SKM-1 (cell line): ENCODE measurements around the gene ZNF80.

ENCODE experiments used
- DNase-seq: peaks from one replicate; lab custom pipeline; 2025; ENCODE audit not compliant: unreplicated experiment; lab: John Stamatoyannopoulos, UW

Gene ZNF80

DNA sequence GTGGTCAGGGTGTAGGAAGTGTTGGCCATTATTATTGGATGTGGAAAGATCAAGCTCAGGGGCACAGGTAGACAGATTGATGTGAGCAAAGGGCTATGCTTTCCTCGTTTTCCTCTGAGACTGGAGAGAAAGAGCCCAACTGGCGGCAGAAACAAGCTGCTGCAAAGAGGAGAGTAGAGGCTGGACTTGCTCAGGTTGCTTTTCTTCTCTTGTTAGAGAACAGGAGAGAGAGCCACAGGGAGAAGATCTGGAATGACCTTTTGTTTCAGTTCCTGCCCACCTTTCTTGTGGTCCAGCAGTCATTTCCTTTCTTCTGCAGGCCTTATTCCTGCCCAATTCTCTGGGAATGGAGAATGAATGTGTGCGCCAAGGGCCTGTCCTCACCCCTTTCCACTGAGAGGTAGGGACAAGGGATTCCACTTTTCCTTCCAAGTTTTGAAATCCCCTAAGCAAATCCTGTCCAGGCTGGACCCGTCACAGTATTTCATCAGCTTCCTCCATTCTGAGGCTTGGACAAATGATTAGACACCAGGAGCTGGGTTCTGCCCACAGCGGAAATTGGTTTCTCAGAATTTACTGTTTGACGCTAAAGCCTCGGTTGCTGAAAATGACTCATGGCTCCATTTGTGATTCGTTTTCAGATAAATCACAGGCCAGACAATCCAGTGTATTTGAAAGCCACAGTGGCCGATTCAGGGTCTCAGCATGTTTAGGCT is 16.1 kb downstream of the ZNF80 start:
- no peak for DNase-seq

DNA sequence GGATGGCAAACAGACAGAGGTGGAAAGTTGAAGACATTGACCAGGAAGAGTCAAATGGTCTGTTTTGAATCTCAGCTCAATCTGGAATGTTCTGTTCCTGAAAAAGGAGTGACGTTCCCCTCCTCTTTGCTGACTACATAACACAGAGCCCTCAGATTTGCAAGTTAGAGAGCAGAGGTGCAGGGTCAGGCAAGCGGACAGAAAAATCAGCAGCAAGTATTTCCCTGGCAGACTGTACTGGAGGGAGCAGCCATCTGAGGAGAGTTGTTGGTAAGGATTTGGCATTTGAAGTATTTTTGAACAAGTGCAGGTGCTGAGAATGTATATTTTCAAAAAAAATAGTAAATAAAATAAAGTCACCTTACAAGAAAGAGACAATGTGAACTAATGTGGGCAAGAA is 17.6 kb downstream of the ZNF80 start:
- no peak for DNase-seq

- DNase-seq: no peak
Measured at GRCh38 chr3:114218578-114219185, 18.7 kb downstream of the ZNF80 start.

DNA sequence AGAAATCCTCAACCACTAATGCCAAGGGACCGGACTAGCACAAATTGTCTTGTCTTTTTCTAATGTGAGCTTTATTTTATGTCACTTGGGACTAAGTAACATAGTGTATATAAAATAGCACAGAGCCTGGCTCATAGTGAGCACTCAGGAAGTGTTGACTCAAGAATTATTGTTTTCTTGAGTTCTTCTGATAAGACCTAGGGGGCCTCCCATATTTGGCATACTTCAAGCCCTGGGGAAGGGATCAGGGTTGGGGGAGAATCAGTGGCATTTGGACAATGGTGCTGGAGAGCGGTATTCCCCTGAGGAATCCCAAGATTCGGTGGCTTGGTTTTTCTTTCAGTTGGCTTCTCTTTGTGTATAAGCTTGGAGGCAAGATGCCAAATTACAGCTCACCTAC is 19.4 kb downstream of the ZNF80 start:
- no peak for DNase-seq

- DNase-seq: no peak
Measured at GRCh38 chr3:114217266-114217665, 20.1 kb downstream of the ZNF80 start.

GRCh38 chr3:114216186-114216970 is 21.0 kb downstream of the ZNF80 start:
- no peak for DNase-seq

DNA sequence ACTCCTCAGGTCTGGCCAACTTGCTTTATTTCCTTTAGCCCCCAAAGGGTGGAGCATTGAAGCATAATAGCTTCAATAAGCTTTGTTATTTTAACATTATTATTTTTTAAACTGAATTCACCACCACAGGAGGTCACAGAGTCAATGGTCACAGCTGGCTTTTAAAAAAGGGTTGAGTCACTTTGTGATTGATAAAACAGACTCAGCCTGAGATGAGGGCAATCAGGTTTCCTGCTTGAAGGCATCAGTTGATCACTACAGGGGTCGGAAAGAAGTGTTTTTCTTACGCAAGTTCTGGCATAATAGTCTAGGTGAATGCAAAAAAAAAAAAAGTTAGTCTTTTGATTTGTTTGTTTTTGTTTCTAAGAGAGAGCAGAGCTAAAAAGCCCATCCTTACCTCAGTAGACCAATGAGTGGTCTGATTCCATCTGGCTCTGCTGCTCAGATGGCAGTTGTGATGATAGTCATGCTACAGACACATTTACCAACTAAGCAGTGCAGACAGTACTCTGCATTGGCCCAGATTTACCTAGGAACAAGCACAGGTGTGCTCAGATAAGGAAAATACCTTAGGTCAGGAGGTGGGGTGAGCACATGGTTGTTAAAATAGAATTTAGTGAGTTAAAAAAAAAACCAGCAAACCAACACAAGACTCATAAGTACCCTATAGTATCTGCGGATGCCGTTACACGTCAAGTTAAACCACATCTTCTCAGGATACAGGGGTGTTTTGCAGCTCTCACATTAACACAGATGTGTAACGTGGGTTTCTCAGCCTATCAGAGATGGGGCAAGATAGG is 22.6 kb downstream of the ZNF80 start:
- DNase-seq: no peak

DNA sequence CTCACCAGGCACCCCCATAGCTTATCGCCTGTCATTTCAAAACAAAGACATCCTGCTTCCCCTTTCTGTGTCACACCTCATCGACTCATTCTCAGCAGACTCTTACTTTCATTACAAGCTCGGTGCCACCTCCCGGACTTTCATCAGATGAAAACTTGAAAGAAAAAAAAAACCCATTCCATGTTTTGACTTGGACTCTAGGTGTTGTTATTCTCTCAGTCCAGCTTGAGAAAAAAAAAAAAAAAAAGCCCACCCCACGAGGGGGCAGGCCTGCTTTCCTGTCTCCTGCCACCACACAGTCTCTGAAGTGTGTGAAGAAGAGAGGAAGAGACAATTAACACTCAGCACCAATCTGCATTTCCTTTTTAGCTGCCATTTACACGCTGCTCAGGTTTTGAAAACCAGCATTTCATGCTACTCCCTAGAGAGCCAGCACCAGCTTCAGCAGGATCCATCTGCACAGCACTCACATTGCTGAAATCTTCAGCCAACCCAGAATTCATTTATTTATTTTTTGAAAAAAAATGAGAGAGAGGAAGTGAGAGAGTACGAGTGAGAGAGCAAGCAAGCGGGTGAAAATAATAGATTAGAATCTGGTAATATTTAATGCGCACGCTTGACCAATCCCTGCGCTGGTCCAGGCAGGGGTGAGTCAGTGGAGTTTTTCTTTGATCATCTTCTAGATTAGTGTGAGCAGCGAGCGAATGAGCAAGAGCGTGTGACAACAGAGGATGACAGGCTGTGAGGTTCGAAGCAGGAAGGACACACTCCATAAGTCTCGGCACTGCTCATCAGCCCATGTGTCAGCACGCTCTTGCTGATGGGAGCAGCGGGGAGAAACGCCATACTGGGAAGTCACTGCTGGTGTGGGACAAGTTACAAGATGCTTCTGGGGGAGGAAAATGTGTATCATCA is 23.5 kb downstream of the ZNF80 start:
- DNase-seq: peak; percentile 6

DNA sequence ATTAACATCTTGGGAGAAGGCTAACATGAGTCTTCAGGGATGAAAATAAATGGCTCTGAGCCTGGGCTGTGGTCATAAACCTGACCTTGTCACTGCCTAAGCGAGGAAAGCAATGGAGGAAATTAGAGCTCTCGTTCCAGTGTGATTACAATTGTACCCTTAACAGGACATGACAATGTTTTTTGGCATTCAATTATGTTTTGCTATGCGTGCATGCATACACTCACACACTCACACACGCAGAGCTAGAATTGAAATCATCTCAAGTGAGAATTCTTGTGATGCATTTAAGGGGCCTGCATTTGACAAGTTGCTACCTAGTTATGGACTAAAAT is 24.1 kb downstream of the ZNF80 start:
- DNase-seq: no peak

DNA sequence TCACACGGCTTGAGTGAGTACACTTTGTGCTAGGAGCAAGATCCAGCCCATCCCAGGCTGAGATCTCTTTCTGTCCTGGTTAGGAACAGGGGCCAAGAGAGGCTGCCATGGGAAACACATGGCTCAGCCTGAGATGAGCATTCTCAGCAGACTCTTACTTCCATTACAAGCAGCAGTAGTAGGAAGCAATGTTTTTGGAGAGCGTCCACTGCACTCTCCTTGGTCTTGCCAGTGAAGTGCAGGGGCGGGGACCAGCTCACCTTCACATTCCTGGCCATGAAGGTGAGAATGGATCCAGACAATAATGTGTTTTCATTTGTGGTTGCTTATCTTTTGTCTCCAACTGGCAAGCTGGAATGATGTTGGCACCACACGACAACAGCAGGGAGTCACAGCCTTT is 24.7 kb downstream of the ZNF80 start:
- no peak for DNase-seq

DNA sequence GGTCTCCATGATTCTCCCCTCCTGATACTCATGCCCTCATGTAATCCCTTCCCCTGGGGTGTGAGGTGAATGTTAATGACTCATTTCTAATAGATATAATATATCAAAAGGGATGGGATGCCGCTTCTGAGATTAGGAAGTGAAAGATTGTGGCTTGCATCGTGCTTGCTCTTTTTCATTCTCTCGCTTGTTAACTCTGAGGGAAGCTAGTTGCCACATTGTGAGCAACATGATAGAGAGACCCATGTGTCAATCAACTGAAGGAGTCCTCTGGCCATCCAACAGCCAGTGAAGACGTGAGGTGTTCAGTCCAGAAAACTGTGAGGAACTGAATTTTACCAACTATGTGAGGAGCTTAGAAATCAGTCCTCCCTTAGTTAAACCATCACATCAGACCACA is 29.6 kb downstream of the ZNF80 start:
- DNase-seq: no peak

- DNase-seq: no peak
Measured at GRCh38 chr3:114206342-114206741, 31.0 kb downstream of the ZNF80 start.

GRCh38 chr3:114205541-114205940 is 31.8 kb downstream of the ZNF80 start:
- no peak for DNase-seq

GRCh38 chr3:114194750-114195149 is 42.6 kb downstream of the ZNF80 start:
- DNase-seq: no peak

DNA sequence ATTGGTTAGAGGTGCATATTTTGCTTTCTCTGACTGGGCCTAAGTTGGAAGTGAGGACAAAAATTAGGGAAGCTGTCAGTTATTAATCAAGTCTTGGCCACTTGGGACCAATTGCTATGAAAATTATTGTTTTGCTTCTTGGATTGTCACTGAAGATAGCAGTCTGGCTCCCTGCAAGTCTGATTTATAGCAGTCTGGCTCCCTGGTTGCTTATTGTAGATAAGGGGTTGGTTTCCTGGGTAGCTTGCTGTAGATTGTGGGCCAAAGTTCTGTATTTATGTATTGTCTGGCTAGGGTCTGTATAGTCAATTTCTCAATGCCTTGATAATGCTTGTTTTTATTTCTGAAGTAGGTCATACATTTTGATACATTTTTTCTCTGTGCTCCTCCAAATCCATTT is 45.2 kb downstream of the ZNF80 start:
- no peak for DNase-seq

DNA sequence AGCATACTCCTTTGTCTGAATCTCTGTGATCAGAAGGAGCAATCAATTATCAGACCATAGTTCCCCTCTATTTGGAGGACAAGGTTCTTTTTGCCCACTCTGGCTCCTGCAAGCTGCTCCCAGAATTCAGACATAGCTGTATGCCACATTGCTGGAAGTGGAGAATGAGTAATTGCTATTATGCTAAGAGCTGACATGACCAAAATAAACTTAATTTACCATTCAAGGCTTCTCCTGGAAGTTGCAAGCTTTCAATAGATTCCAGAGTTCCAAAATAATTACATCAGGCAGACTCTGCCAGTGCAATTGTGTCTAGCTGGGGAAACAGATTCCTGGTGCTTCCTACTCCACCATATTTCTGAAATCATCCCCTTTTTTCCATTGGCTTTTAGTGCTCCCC is 50.9 kb downstream of the ZNF80 start:
- DNase-seq: no peak
